Measurements from ENCODE around the gene MPP3.

Gene MPP3

DNA sequence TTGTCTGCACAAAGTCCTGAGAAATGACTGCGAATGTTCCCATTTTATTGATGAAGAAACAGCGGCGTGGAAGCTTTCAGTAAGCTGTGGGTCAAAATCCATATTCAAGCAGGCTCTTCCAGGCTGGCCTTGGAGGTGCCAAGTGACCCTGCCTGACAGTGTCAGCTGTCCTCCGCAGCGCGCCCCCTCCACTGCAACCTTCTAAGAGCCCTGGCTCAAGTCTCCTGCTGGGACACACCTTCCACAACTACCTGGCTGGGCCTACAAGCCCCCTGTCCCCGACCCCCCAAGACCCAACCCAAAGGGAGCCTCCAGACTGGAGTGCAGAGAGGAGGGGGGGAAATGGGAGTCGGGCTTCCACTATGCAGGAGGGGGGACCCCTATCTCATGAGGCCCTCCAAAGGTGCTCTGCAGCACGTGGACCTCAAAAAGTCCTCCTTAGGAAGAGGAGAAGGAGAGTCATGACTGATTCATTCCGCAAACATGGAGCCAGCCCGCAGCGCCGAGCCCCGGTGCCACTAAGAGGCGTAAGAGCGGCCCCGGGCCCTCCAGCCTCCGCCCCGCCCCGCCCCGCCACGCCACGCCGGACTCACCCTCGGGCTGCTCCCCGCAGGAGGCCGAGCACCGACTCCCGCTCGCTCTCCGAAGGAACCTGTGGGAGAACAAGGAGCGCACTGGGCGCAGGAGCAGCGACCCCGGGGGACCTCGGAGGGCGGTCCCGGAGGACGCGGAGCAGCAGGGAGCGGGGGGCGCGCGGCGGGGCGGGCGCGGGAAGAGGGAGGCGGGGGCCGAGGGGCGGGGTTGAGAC lies 574 bp downstream of the MPP3 start:
- DNase-seq = peak in 5 of 56 donors; percentile 32 to 76 (median 44)

DNA sequence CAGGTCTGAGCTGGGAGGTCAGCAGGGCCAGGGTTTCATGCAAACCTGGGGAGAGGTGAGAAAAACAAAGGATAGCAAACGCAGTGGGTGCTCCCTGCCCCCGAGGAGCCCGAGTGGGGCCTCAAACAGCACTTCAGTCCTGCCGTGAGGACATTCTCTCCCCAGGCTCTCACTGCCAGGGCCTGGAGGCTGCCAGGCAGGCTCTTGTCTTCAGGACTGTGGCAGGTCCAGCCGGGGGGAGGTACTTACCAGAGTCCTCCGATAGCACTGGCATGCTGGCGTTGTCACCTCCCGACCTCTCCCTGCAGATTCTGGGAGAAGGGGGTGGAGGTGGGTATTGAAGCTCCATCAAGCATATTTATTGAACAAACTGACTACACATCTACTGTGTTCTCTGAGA lies 1.3 kb downstream of the MPP3 start:
- DNase-seq = no peak

DNA sequence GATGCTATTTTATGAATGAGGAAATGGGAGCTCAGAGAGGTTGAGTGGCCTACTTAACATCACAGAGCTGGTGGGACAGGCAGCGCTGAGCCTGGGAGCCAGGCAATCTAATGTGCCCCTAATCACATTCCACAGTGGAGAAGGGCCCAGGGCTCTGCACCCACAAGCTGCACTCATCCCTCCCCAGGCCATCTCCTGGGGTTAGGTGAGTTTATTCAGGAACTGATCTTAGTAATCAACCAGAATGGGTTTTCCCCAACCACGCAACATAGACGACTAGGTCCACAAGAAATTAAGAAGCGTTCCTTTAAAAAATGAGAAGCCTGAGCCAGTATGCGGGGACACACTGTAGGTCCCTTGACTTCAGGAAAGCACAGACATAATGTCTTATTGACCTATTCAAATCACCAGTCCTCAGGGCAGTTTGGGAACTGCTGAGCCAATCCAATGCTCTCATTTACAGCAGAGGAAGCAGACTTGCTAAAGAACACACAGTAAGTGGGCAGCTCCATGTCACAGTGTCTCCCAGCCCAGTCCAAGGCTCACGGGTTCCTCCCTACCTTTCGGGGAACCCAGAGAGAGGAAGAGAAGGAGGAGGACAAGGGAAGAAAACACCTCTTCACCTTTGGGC lies 2.3 kb downstream of the MPP3 start:
- no peak for DNase-seq

DNA sequence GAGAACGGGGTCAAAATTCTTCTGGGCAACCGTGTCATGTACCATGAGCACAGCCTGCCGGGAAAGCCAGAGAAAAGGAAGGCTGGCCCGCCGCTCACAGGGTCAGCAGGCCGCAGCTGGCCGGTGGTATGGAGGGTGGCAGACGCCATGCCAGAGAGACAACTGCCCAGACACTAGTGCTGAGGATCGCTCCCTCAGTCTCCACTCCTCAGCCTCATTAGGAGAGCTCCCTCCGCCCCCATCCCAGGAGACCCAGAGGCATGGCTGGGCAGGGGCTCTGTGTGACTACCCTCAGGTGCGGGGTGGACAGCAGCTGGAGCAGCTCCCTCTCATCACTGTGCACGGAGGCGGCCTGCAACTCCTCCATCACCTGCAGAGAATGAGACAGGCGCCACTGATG lies 3.2 kb downstream of the MPP3 start:
- no peak for DNase-seq

DNA sequence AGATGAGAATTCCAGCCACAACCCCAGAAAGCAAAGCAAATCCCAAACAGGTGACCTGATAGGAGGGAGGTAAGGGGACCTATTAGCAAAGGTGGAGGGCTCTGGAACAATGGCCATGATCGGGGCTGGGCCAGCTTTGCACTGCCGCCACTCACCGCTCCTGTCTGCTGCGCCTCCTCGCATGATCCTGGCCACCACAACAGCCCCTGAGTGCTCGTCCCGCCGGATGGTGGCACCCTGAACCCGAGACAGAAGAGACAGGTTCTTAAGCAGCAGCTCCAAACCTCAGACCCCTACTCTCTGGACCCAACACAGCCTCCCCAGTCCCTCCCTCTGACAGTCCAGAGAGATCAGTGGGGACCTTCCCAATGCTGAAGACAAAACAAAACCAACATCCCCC lies 5.3 kb downstream of the MPP3 start:
- no peak for DNase-seq

DNA sequence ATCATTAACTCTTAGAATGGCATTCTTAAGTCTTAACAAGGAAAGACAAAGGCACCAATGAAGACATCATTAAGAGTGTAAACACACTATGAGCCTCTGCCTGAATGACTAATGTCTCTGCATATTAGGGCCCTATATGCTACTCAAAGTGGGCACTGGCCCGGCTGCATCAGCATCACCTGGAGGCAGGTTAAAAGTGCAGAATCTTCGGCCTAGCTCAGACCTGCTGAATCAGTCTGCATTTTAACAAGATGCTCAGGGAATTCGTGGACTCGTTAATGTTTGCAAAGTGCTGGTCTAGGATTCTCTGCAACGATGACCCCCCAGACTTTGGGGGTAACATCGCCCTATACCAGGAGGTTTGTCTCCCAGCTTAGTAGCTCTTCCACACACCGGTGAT lies 6.7 kb downstream of the MPP3 start:
- no peak for DNase-seq

DNA sequence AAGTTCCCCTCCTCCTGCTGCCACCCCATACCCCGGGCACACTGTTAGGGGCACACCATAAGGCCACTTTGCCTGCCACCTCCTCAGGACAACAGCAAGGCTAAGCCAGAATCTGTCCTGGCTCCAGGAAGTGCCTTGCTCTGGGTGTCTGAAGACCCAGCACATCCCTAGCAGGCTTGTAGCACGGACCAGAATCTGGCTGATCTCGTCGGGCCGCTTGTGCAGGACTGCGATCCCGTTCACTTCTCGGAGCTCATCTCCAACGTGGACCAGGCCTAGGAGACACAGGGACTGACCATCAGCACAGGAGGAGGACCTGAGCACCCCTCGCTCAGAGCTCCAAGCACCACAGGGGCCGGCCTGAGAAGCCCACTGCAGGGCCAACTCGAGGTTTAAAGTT lies 7.4 kb downstream of the MPP3 start:
- DNase-seq = no peak

DNA sequence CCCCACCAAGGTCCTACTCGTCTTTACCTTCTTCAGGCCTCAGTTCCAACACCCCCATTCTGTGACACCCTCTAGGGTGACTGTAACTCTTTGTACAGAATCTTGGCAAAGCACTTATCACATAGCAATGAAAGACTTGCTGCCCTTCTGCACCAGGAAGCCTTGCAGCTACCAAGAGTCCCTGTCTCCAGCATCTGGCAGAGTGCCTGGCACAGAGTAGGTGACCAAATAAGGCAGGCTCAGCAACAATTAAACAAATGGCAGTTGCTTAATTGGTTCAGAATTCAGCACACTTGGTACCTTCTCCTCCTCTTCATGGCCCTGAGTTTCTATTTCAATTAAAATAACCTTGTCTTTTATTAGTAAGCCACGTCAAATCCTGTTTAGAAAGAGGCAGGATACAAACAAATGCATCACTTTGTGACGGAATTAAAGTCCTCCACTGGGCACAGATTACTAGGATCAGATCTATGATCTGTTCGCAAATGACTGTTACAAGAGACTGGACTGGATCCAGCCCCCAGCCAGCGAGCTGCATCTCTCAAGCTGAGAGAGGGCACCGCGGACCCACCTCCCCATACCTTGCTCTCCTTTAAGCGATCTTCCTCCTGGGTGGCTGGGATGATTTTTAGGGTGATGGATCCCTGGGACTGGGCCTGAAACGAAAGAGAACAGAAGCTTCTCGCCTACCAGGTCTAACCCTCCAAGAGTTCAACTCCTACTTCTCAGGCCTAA lies 9.4 kb downstream of the MPP3 start:
- peak in 12 of 56 donors; percentile 3 to 55 (median 14) for DNase-seq

DNA sequence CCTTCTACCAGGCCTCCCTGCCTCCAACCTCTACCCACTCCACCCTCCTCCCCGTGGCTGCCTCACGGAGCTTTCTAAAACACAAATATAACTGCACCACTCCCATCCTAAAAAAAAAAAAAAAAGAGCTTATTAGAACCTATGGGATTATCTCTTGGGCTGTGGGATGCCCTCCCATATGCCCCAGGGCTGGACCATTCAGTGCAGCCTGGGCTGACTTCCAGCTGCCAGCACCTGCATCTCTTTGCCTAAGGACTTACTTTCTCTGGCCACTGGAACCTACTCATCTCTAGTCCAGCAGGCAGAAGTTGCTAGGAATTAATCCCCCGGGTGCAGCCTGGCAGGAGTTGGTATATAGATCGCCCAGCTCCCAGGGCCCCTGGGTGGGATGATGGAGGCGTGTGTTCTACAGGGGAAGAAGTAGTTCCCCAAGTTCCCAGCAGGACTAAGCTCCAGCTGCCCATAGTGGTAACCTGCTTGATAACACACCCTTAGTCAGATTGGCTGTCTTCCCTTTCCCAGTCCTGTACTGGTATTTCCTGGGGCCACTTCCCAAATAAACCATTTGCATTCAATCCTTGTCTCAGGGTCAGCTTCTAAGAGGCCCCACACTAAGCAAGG lies 10.3 kb downstream of the MPP3 start:
- DNase-seq = no peak

DNA sequence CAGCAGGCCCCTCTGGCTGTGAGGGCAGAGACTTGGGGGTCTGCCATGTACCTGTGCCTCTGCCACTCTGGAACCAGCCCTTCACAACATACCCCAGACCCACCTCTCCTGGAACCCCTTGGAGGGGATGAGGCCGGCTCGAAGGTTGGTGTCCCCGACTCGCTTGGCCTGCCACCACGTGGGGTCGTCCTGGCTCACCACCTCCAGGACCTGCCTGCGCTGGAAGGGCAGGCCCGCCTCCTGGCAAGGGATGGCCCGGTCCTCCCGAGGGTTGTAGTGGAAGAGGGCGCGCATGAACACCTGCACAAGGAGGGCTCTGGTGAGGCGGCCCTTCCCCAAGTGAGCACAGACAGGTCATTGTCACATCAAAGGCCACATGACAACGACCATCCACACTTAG lies 12.2 kb downstream of the MPP3 start:
- no peak for DNase-seq

DNA sequence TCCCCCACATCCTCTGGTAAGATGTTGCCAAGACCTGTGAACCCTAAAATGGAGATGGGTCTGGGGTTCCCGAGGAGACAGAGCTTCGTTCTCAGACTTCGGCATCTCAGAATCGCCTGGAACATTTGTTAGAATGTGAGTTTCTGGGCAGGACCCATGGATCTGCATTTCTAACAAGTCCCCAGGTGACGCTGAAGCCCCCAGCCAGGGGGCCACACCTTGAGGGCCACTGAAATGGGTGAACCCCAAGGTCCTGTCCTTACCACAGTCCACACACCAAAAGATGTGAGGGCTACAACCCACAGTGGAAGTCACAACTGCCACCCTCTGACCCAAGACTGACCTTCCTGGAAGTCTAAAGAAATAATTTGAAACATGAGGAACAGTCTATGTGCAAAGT lies 14.0 kb downstream of the MPP3 start:
- DNase-seq = no peak

DNA sequence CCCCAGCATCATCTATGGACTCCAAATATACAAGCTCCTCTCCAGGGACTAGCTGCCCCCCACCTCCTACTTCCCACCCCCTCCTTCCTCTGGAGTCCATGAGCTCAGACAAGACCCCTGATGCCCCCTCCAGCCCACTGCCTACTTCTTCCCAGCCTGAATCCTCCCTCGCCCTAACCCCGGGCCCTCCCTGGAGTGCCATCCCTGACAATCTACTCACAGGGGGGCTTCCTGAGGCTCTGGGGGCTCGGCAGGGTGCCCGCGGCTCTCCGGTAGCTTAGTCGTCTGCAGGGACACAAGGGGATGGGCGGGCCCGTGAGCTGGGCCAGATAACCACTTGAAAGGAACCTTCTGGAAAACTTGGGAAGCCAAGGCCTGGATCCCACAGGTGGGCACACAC lies 15.1 kb downstream of the MPP3 start:
- no peak for DNase-seq

DNA sequence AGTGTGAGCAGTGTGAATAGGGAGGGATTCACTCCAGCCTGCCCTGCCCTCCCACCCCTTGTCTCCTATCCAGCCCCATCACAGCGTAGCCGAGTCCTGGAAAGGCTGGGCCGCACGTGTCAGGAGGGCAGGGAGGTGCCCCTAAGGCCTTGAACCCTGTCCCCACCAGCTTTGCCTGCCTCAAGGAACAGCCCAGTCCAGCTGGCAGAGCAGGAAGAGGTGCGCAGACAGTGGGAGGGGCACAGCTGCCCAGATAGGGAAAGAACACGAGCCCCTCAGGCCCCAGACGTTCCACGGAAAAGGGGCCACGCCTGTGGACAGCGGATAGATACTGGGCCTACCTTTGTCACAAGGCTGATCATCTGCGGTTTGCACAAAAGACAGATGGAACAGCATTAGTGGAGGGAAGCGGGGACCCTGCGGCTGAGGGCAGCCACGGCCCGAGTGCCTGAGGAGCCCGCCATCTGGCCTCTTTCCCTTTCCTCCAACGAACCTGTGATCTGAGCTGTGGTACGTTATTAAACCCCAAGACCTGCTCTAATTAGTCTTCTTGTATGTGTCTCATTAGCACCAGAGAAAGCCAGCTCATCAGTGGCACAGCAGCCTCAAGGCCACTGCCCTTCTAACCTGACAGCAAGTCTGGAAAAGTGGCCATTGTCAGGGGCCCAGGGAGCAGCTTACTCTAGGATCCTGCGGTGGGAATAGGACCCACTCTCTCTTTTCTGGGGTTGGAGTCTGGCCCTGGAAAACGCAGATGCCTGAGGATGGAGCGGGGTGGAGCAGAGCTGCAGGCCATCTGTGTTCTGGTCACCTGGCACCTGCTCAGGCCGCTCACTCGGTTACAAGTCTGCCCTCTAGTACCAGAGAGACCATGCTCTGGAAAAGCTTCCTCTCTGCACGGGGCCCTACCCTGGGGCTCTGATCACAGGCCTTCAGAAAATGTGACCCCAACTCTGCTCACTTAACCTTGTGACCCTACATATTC lies 16.3 kb downstream of the MPP3 start:
- DNase-seq = no peak

DNA sequence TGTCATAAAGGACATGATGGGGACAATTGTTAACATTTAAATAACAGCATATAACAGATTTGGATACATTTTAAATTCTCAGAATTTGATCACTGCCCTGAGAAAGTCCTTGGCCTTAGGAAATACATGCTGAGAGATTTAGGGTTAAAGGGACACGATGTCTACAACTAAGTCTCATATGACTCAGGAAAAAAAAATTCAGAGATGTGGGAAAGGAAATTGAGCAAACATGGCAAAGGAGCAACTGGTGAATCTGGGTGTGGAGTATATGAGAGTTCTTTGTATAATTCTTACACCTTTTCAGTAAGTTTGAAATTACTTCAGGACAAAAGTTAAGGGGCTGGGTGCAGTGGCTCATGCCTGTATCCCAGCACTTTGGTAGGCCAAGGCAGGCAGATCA lies 18.2 kb downstream of the MPP3 start:
- DNase-seq = no peak

DNA sequence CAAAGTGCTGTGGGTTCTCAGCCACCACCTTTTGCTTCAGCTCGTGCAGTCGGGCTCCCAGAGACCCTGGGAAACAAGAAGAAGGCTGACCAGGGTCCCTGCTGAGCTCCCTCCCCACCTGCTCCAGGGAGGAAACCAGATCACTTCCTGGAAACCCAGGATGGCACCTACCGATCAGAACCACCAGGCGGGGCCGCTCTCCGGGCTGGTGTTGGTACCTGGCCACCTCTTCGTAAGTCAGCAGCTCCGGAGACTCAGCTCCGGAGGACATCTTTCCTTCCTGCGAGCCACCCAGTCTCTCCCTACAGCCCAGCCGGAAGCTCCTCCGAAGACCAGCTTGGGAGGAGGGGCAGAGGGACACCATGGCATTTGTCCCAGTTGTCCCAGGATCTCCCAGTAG lies 18.9 kb downstream of the MPP3 start:
- no peak for DNase-seq

DNA sequence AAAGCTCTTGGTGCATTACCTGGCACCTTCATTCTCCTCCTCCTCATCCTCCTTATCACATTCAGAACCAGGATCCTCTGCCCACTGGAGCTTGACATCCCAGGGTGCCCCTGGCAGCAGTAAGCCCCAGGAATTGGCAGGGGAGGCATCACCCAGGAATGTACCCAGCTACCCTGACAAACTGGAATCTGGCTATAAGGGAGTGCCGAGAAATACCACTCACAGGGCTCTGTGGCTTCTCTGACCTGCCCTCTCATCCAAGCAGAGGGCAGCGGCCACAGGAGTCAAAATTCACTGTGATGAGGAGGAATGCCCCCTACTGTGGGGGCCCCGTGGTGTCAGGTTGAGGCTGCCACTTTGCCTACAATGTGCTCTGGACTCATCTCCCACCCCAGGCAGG lies 19.6 kb downstream of the MPP3 start:
- no peak for DNase-seq

DNA sequence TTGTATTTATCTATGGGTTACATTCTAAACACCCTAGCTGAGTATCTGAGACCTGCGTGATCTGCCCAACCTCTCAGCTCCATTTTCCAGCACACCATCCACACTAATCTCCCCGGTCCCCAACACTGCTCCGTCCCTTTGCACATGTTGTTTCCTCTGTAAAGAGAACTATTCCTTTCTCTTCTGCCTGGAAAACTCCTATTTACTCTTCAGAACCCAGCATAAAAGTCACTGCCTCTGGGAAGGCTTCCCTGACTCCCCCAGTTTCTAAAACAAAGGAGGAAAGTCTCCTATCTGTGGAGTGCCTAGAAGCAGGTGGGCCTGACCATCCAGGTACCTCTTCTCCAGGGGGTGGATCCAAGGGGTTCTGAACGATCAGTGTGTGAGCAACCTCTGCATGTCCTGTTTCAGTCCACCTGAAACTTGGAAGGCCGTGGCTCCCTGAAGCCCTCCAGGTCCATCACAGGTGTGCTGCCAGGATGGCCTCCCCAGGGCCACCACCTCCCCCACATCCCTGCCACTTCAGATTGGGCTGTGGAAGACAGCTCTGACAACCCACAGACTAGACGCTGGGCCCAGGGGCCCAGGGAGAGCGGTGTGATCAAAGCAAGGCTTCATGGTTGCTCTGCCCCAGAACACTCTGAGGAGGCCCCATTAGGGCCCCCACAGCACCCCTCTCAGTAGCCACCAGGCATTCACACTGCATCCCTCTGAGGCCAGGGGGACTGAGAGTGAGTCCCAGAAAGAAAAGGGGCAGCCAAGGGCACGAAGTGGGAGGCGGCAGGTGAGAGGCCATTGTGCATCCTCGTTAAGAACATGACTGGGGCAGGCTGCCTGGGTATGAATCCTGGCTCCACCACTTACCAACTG lies 20.3 kb downstream of the MPP3 start:
- DNase-seq = no peak

DNA sequence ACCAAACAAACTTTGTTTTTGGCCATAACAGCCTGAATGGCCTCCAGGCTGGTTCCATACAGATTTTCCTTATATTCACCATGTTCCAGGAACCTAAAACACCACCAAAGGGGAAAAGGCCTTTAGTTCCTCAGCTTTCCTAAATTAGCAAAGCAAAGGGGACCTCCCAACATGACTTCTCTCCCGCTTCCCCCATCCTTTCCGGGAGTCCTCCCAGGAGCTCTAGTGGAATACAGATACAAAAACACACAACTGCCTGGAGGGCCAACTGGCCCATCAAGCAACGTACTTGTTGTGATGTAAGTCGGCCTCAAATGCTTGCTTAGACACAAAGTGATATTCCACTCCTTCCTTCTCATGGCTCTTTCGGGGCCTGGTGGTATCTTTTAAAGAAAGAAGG lies 22.1 kb downstream of the MPP3 start:
- no peak for DNase-seq

DNA sequence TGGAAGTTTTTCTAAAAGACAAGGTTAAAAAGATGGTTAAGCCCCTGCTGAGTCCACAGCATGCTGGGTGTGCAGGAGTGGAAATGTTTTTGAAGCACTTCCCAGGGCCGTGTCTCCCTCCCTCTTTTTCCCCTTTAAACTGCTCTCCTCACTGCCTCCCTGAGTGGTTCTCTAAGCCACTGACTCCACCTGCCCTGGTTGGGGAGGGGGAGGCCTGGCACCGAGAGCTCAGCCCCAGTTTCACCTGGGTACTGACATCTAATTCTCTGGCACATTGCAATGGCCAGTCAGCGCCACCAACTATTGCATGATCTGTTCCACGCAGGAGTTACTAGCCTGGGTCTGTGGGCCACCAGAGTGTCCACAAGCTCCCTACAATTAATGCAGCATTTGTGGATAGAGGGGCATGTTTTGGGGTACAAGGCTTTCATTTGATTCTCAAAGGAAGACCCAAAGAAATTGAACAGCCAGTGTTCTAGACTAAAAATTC lies 22.7 kb downstream of the MPP3 start:
- no peak for DNase-seq

DNA sequence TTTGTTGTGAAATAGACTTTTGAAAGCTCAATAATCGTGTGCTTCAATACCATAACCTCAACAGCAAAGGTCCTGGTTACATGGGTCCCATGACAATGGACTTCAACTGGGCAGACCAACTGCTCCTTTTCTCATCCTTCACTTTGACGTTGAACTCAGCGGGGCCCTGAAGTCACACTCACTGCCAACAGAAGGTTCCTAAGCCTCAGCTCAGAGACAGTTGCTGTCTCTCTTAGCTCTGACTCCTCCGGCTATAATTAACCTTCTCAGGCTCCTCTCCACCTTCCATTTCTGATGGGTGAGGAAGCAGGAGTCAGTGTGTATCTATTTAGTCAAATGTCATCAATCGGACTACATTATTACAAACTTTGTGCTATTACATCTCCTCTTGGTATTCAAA lies 23.8 kb downstream of the MPP3 start:
- DNase-seq = no peak

Measured in amygdala (tissue), 56 donors.